ENCODE results near the gene SLC4A5. TPM values are rescaled to one million over a fixed set of nuclear protein-coding genes. Genes with fewer than 3 reads are reported as not detected.

The SLC4A5 gene
- total RNA-seq, 1 experiment from 2014 or later, result 0.11 TPM

GRCh38 chr2:74316627-74317295, 26.5 kb downstream of the SLC4A5 start:
- no peak for DNase-seq (ENCODE audit: low read depth)

- DNase-seq (ENCODE audit: low read depth), result no peak
Measured at GRCh38 chr2:74314107-74314506, 29.1 kb downstream of the SLC4A5 start.

GRCh38 chr2:74313497-74313896, 29.7 kb downstream of the SLC4A5 start:
- DNase-seq (ENCODE audit: low read depth), result no peak

GRCh38 chr2:74312913-74313312, 30.3 kb downstream of the SLC4A5 start:
- DNase-seq (ENCODE audit: low read depth), result no peak

DNA sequence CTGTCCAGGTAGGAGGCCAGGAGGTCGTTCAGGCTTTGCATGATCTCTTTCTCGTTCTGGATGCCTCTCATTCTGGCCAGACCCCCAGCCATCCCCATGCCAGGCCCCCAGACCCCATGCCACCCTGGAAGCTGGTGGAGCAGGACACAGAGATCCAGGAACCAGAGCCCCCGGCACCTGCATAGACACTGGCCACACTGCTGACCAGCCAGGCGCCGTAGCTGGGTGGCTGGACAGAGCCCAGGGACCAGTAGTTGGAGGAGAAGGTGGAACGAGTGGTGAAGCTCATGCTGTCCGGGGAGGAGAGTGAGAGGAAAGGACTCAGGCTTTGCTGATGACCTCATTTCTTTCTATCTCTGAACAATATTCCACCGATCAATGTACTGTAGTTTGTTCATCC, 35.5 kb downstream of the SLC4A5 start:
- no peak for DNase-seq (ENCODE audit: low read depth)

DNA sequence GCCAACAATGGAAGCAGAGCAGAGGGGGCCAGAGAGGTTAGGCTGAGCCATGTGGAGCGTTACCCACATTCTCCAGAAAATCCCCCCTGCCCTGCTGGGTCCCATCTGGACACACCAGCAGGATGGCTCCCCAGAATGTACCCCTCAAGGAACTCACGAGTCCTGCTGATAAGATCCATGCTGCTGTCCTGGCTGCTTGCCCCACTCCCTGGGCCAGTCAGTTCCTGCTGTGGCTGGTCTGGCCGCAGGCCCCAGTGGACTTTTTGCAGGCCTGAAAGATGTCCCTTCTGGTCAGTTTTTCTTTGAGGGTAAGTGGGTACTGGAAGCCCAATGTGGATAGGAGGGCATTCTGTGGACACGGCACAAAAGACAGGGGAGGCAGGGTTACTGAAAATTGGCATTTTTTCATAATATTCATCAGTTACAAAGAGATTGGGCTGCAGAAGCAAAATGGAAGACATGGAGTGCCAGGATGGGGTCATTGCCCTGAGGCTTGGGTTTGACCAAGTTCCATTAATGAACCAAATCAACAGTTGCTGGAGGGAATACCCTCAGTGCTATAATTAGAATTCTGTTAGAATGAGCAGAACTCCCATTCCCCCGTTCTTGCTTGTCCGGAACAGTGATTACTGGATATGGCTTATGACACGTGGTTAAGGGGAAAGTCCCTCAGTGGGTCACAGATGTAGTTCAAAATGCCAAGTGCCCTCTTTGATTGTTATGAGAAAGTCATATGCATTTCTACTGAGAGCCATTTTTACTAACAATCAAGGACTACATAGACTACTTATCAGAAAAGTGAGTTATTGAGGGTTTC, 38.7 kb downstream of the SLC4A5 start:
- DNase-seq (ENCODE audit: low read depth), result no peak

GRCh38 chr2:74302865-74303264, 40.4 kb downstream of the SLC4A5 start:
- no peak for DNase-seq (ENCODE audit: low read depth)

DNA sequence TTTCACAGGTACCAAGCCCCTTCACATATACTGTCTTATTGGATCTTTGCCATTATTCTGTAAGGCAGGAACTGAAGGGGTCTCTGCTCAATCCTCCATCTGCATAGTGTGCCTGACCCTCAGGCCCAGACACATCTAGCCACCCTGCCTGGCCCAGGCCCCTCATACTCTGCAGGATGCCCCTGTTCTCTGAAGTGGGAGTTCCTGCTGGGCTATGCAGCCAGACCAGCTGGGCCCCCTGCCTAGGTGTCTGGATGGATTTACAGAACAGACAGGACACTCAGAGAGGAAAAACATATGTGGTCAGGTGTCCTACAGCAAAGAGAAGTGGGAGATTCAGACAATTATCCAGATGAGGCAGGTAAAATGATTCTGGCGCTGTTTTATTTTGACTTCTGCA, 42.0 kb downstream of the SLC4A5 start:
- DNase-seq (ENCODE audit: low read depth), result no peak

GRCh38 chr2:74300506-74300905, 42.7 kb downstream of the SLC4A5 start:
- no peak for DNase-seq (ENCODE audit: low read depth)

- DNase-seq (ENCODE audit: low read depth), result no peak
Measured at GRCh38 chr2:74297950-74298349, 45.3 kb downstream of the SLC4A5 start.

DNA sequence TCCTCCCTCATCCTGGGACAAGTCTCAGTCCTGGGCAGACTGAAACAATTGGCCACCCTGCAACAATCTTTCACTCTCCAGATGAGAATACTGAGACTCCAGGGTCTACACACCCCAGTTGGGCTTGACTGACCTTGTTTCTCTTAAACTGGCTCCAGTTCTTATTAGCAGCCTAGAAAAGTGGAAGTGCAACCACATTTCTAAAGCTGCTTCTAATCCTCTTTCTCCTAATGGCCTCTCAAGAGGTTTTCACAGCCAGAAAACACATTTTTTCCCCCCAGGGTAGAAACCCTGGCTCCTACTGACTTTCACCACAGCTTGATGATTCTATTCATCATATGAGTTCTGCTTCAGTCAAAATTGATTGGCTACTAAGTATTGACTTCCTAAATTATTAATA, 45.8 kb downstream of the SLC4A5 start:
- DNase-seq (ENCODE audit: low read depth), result no peak

- no peak for DNase-seq (ENCODE audit: low read depth)
Measured at GRCh38 chr2:74293191-74293991, 49.8 kb downstream of the SLC4A5 start.

GRCh38 chr2:74292751-74293150, 50.5 kb downstream of the SLC4A5 start:
- DNase-seq (ENCODE audit: low read depth), result no peak

GRCh38 chr2:74291886-74292621, 51.2 kb downstream of the SLC4A5 start:
- no peak for DNase-seq (ENCODE audit: low read depth)

GRCh38 chr2:74291218-74291544, 52.0 kb downstream of the SLC4A5 start:
- DNase-seq (ENCODE audit: low read depth), result no peak

GRCh38 chr2:74290466-74291217, 52.6 kb downstream of the SLC4A5 start:
- no peak for DNase-seq (ENCODE audit: low read depth)

DNA sequence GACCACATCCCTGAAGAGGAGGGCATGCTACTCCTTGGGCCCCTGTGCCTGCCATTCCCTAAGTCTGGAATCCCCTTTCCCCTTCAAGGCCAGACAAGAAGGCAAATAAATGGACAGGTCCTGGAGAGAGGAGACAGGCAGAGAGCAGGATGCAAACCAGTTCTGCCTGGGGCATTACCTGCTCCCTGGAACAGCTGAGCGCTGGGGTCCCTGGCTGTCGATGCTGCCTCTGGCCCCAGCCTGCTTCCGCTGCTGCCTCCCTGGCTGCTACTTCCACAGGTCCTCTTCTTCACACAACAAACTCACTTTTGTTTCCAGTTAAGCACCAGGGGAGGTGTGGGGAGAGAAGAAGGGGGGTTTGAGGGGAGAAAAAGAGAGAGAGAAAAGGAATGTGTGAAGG, 53.1 kb downstream of the SLC4A5 start:
- no peak for DNase-seq (ENCODE audit: low read depth)

DNA sequence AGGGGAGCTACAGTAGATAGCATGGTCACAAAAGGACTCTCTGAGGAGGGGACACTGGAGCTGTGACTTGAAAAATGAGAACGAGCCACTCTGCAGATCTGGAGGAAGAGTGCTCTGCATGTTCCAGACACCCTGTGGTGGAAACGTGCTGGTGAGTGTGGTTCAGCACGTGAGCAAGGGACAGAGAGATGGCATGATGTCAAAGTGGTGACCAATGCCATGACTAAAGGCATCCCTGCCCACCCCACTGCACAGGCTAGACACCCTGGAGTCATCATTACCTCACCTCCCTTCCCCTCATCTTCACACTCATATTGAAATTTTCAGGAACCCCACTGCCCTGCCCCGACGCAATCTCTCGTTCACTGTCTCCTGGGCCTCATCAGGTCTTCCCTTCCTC, 56.5 kb downstream of the SLC4A5 start:
- DNase-seq (ENCODE audit: low read depth), result peak; percentile 5

- no peak for DNase-seq (ENCODE audit: low read depth)
Measured at GRCh38 chr2:74281141-74281975, 61.9 kb downstream of the SLC4A5 start.

DNA sequence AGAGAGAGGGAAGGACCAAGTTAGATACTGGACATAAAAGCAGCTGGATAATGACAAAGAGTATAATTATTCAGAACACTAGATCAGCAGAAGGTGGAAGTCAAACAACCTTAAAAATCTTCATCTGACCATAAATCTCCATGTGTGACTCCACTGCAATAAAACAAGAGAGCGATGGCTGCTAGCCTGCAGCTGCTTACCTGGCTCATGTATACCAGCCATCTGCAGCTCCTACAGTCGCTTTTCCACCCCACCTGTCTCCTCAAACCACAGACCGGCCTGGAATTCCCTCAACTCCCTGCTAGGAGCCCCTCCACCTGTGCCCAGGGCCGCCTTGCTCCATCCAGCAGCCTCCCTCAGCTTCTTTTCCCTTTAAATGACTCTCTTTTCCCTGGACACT, 64.5 kb downstream of the SLC4A5 start:
- DNase-seq (ENCODE audit: low read depth), result no peak
